ENCODE data around the gene PLEKHA4.

DNA sequence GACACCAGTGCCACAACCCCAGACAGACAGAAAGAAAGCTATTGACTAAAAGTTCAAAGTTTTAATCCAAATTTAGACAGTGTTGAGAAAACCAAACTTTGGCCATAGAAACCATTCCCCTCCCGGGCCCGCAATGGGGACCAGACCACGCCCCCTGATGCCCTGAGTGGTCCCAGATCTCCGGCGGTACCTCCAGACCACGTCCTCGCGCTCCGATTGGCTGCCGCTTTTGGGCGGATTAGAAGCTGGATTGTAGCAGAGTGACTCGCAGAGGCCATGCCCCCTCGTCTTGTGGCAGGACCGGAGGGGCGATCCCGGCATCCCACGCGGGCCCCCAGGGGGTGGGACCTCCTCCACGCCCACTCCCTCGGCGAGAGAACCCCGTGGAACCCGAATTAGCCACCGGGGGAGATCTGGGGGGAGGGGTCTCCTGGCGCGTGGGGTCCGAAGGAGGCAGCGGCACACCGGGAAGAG lies 31.3 kb downstream of the PLEKHA4 start:
- TF ChIP-seq, protein P1, sequence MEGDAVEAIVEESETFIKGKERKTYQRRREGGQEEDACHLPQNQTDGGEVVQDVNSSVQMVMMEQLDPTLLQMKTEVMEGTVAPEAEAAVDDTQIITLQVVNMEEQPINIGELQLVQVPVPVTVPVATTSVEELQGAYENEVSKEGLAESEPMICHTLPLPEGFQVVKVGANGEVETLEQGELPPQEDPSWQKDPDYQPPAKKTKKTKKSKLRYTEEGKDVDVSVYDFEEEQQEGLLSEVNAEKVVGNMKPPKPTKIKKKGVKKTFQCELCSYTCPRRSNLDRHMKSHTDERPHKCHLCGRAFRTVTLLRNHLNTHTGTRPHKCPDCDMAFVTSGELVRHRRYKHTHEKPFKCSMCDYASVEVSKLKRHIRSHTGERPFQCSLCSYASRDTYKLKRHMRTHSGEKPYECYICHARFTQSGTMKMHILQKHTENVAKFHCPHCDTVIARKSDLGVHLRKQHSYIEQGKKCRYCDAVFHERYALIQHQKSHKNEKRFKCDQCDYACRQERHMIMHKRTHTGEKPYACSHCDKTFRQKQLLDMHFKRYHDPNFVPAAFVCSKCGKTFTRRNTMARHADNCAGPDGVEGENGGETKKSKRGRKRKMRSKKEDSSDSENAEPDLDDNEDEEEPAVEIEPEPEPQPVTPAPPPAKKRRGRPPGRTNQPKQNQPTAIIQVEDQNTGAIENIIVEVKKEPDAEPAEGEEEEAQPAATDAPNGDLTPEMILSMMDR (conservative IDR thresholded peaks at IDR 0.05; ENCODE audit: low read depth in 2 of 2): no peak
- TF ChIP-seq ZNF114 (CRISPR knock-in tag; IDR thresholded peaks at IDR 0.05): no peak
- TF ChIP-seq, protein P2, sequence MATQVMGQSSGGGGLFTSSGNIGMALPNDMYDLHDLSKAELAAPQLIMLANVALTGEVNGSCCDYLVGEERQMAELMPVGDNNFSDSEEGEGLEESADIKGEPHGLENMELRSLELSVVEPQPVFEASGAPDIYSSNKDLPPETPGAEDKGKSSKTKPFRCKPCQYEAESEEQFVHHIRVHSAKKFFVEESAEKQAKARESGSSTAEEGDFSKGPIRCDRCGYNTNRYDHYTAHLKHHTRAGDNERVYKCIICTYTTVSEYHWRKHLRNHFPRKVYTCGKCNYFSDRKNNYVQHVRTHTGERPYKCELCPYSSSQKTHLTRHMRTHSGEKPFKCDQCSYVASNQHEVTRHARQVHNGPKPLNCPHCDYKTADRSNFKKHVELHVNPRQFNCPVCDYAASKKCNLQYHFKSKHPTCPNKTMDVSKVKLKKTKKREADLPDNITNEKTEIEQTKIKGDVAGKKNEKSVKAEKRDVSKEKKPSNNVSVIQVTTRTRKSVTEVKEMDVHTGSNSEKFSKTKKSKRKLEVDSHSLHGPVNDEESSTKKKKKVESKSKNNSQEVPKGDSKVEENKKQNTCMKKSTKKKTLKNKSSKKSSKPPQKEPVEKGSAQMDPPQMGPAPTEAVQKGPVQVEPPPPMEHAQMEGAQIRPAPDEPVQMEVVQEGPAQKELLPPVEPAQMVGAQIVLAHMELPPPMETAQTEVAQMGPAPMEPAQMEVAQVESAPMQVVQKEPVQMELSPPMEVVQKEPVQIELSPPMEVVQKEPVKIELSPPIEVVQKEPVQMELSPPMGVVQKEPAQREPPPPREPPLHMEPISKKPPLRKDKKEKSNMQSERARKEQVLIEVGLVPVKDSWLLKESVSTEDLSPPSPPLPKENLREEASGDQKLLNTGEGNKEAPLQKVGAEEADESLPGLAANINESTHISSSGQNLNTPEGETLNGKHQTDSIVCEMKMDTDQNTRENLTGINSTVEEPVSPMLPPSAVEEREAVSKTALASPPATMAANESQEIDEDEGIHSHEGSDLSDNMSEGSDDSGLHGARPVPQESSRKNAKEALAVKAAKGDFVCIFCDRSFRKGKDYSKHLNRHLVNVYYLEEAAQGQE (IDR thresholded peaks at IDR 0.05; ENCODE audit: unreplicated experiment): no peak
- no peak for TF ChIP-seq EZH2 (IDR thresholded peaks at IDR 0.05; ENCODE audit: low read depth, unreplicated experiment)
- TF ChIP-seq POLR2AphosphoS5 (IDR thresholded peaks at IDR 0.05; ENCODE audit: low read depth): peak; percentile 49; the same call in 1 of the 2 replicates
- no peak for TF ChIP-seq CREB1 (CRISPR knock-in tag; IDR thresholded peaks at IDR 0.05; ENCODE audit: low read depth)
